Uterus (tissue), 2 donors: ENCODE measurements around the gene KLF7.

Experiments used
- POLR2A ChIP-seq, 2 donors: fragments of 450-650 bp; IDR thresholded peaks; one replicate each; pipeline ENCODE4 v1.6.1; 2016; ENCODE audit warnings: antibody characterized with exemption in 2 of 2, mild to moderate bottlenecking in 1 of 2, moderate library complexity in 1 of 2
- TF ChIP-seq, protein P1 (sequence below), 4 experiments: fragments of 200-600 bp in 2 of 4; fragments of 450-650 bp in 2 of 4; sonication (generic) in 2 of 4; IDR thresholded peaks; one replicate each; pipeline ENCODE4 v1.5.1; 2016 to 2019; ENCODE audit warnings: antibody characterized with exemption in 4 of 4, mild to moderate bottlenecking in 2 of 4, moderate library complexity in 1 of 4

DNA sequence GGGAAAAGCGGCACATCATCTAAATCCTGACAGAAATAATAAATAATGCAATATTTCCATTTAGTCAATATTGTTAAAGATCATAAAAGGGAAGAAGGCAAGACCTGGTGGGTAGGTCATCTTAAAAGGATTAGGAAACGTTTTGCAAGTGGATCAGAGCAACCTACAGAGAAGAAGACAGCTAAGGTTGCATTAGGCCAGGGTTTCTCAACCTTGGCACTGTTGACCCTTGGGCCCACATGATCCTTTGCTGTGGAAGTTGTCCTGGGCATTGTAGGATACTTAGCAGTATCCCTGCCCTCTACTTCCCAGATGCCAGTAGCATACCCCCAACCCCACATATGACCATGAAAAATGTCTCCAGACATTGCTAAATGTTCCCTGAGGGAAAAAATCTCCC is 55.0 kb downstream of the KLF7 start:
- TF ChIP-seq, protein P1, sequence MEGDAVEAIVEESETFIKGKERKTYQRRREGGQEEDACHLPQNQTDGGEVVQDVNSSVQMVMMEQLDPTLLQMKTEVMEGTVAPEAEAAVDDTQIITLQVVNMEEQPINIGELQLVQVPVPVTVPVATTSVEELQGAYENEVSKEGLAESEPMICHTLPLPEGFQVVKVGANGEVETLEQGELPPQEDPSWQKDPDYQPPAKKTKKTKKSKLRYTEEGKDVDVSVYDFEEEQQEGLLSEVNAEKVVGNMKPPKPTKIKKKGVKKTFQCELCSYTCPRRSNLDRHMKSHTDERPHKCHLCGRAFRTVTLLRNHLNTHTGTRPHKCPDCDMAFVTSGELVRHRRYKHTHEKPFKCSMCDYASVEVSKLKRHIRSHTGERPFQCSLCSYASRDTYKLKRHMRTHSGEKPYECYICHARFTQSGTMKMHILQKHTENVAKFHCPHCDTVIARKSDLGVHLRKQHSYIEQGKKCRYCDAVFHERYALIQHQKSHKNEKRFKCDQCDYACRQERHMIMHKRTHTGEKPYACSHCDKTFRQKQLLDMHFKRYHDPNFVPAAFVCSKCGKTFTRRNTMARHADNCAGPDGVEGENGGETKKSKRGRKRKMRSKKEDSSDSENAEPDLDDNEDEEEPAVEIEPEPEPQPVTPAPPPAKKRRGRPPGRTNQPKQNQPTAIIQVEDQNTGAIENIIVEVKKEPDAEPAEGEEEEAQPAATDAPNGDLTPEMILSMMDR (IDR thresholded peaks at IDR 0.05): no peak
- no peak for TF ChIP-seq POLR2A (IDR thresholded peaks at IDR 0.05)
